GM12878 (cell line): ENCODE data around the gene COL20A1.
"Not testable (repeated sequence)": the region's sequence is repeated elsewhere in the genome, so short reads cannot be mapped to it uniquely, and the experiment has no call there.

Source experiments
- ZNF622 ChIP-seq: fragments of 450-650 bp; IDR thresholded peaks from 2 replicates; pipeline ENCODE4 v1.6.1; 2017; ENCODE audit warnings: mild to moderate bottlenecking, inconsistent platforms
- TF ChIP-seq, protein P1 (sequence below), 3 experiments: IDR thresholded peaks in 2 of 3; conservative IDR thresholded peaks in 1 of 3; 2 replicates each; pipeline ENCODE4 v1.5.1; 2011; ENCODE audit warnings: low read depth in 3 of 3, low read length in 3 of 3, mild to moderate bottlenecking in 3 of 3, control low read depth in 2 of 3, moderate library complexity in 2 of 3, inconsistent platforms in 1 of 3, mixed read lengths in 1 of 3; ENCODE audit not compliant: control insufficient read depth in 2 of 3, insufficient read depth in 1 of 3; ENCODE audit errors: extremely low read depth in 1 of 3

DNA sequence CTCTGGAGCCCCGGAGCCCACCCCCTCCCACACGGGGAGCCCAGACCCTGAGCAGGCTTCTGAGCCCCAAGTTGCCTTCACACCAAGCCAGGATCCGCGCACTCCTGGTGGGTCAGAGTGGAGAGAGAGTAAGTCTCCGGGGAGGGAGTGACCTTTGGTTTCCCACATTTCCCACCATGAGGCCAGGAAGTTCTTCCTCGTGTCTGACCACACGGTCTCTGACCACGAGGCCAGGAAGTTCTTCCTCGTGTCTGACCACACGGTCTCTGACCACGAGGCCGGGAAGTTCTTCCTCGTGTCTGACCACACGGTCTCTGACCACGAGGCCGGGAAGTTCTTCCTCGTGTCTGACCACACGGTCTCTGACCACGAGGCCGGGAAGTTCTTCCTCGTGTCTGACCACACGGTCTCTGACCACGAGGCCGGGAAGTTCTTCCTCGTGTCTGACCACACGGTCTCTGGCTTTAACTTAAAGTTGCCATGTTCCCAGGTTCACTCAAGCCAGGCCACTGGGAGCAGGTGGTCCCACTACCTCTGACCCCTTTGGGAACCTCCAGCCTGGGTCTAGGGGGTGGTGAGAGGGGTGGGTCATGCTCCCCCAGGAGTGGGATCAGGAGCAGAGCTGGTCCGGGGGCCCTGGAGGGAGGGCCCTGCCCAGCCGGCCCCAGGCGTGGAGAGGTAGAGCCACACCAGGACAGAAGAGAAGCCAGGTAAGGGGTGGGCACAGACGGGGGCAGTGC, 13.1 kb downstream of the COL20A1 start:
- TF ChIP-seq, protein P1, sequence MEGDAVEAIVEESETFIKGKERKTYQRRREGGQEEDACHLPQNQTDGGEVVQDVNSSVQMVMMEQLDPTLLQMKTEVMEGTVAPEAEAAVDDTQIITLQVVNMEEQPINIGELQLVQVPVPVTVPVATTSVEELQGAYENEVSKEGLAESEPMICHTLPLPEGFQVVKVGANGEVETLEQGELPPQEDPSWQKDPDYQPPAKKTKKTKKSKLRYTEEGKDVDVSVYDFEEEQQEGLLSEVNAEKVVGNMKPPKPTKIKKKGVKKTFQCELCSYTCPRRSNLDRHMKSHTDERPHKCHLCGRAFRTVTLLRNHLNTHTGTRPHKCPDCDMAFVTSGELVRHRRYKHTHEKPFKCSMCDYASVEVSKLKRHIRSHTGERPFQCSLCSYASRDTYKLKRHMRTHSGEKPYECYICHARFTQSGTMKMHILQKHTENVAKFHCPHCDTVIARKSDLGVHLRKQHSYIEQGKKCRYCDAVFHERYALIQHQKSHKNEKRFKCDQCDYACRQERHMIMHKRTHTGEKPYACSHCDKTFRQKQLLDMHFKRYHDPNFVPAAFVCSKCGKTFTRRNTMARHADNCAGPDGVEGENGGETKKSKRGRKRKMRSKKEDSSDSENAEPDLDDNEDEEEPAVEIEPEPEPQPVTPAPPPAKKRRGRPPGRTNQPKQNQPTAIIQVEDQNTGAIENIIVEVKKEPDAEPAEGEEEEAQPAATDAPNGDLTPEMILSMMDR (IDR thresholded peaks at IDR 0.05 in 2 of 3, conservative IDR thresholded peaks at IDR 0.05 in 1 of 3; ENCODE audit: control insufficient read depth in 2 of 3, extremely low read depth in 1 of 3, insufficient read depth in 1 of 3, low read depth in 3 of 3, low read length in 3 of 3) = not testable (repeated sequence)
- not testable (repeated sequence) for TF ChIP-seq ZNF622
